SK-N-MC (cell line): ENCODE results near the gene PLEKHG5.

Source experiments
- EZH2 ChIP-seq: fragments of 200-600 bp; sonication (generic); IDR thresholded peaks from one replicate; pipeline ENCODE4 v1.6.1; 2017; ENCODE audit warnings: antibody characterized with exemption
- FOXP2 ChIP-seq: optimal IDR thresholded peaks from 2 replicates; pipeline ENCODE3; 2011; ENCODE audit warnings: mild to moderate bottlenecking, moderate library complexity; ENCODE audit not compliant: insufficient read depth; ENCODE audit errors: extremely low read length, control extremely low read depth
- POLR2AphosphoS5 ChIP-seq: IDR thresholded peaks from 2 replicates; pipeline ENCODE4 v1.6.1; 2012; ENCODE audit warnings: mild to moderate bottlenecking, low read depth, low read length, borderline replicate concordance

- TF ChIP-seq EZH2 (no peak), POLR2AphosphoS5 (no peak), FOXP2 (no peak)
These were observed 70.9 kb downstream of the PLEKHG5 start for GRCh38 chr1:6420454-6421042.
